SIG-M5 treated with dmso at 0.1 percent for 504 hours (cell line): ENCODE results near the gene PCDHAC2.

Source experiments
- DNase-seq: peaks from one replicate; lab custom pipeline; 2025; ENCODE audit not compliant: unreplicated experiment; lab: John Stamatoyannopoulos, UW

Gene PCDHAC2, protein sequence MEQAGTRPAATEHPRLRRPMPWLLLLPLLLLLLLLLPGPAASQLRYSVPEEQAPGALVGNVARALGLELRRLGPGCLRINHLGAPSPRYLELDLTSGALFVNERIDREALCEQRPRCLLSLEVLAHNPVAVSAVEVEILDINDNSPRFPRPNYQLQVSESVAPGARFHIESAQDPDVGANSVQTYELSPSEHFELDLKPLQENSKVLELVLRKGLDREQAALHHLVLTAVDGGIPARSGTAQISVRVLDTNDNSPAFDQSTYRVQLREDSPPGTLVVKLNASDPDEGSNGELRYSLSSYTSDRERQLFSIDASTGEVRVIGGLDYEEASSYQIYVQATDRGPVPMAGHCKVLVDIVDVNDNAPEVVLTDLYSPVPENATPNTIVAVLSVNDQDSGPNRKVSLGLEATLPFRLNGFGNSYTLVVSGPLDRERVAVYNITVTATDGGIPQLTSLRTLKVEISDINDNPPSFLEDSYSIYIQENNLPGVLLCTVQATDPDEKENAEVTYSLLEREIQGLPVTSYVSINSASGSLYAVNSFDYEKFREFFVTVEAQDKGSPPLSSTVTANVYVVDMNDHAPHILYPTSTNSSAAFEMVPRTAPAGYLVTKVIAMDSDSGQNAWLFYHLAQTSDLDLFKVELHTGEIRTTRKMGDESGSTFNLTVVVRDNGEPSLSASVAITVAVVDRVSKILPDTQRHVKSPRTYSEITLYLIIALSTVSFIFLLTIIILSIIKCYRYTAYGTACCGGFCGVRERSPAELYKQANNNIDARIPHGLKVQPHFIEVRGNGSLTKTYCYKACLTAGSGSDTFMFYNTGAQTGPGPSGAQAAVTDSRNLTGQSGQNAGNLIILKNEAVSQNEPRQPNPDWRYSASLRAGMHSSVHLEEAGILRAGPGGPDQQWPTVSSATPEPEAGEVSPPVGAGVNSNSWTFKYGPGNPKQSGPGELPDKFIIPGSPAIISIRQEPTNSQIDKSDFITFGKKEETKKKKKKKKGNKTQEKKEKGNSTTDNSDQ

DNA sequence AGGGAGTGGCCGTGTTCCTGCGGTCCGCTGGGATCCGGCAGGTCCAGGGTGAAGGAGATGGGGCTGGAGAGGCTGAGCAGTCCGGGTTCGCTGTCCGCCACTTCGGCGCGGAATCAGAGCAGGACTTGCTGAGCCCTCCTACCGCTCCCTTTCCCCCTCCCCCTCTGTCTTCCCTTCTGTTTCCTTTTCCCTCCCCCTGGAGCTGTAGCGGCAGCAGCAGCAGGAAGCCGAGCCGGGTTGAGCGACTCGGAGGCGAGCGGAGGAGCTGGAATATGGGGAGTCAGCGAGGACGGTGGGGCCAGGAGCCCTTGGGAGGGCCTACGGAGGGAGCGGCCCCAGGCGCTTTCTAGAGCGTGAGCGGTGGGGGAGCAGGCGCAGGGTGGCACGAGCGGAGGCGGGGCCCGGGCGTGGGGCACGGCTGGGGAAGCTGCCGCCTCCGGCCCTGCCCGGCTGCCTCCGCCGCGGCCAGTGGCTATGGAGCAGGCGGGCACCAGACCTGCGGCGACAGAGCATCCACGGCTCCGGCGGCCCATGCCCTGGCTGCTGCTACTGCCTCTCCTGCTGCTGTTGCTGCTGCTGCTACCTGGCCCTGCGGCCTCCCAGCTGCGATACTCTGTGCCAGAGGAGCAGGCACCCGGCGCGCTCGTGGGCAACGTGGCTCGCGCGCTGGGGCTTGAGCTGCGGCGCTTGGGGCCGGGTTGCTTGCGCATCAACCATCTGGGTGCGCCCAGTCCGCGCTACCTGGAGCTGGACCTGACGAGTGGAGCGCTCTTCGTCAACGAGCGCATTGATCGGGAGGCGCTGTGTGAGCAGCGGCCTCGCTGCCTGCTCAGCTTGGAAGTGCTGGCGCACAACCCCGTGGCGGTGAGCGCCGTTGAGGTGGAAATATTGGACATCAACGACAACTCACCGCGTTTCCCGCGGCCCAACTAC is at the start of gene PCDHAC2:
TSS of gene PCDHAC2 (plus strand) at position 184 of the 933 bp plus-strand sequence. CDS start at position 475, 291 bp downstream.
- DNase-seq, result no peak

DNA sequence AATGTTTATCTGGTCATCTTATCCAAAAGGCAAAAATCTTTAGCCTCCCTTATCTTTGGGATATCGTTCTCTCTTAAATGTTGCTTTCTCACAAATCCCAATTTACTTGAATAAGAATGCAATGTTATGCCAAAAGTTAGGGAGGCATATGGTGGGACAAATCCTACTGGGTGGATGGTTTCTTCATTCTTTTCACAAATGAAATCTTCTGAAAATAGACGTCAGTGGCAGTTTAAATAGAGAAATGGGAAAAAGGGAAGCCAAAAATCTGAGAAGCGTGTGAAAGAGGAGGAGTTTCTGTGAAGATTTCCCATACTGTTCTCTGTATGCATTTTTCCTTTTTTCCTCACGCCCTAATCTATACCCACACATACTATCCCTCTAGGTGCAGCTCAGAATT is 42.7 kb upstream of the PCDHAC2 start:
- DNase-seq, result no peak

DNA sequence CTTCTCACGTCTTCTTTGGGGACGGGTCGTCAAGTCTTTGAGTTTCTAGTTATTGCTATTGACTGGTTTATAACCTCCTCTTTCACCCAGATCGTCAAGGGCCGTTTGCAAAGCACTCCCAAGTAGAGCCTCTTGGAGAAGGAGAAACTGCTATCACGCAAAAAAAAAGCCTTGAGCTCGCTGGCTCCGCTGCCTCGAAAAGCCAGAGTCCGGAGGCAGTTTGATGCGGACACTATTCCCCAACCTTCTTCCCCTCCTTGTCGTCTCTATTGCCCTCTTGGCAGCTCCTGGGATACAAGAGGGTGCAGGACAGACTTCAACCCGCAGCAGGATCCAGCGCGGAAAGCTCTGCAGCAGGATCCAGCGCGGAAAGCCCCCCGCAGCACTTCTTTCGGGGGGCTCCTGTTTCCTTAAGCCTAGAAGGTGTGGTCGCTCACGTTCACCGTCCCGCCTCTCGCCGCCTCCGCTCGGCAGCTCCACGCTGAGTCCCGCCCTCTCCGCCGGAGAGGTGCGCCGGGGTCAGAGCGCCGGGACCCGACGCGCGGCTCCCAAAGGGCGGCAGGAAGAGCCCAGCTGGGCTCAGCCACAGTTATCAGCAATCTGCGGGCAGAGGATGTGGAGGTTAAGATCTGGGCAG is 40.4 kb upstream of the PCDHAC2 start, which contains the start of gene PCDHAC1:
TSS of gene PCDHAC1 (plus strand) at position 494 of the 637 bp plus-strand sequence. CDS start 594 bp downstream, outside the sequence.
- DNase-seq, result no peak

DNA sequence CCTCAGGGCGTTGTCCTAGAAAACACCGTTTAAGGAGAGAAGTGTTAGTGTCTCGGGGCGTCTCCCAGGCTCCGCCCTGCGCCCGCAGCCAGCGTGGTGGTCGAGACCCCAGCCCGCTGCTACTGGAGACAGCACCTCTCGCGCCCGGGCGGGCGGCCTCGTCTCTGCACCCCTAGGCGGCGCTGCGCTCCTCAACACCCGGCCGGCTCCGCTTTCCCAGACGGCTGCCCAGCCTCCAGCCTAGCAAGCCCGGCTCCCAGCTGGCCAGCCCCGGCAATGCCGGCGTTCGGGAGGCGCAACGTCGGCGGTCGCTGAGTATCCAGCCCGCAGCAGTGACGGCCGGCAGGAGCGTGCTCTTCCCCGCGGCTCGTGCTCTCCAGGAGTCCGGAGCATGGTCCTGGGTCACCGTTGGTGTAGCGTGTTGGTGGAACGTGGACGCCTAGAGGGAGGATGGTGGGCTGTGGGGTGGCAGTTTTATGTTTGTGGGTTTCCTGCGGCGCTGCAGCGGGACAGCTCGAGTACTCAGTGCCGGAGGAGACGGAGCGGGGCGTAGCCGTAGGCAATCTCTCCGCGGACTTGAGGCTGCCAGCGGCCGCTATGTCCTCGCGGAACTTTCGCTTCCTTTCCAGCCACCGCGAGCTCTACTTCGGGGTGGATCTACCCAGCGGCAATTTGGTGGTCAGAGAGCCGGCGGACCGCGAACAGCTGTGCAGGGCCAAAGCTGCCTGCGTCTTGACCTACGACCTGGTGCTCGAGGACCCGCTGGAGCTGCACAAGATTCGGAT is 39.6 kb upstream of the PCDHAC2 start:
- no peak for DNase-seq

DNA sequence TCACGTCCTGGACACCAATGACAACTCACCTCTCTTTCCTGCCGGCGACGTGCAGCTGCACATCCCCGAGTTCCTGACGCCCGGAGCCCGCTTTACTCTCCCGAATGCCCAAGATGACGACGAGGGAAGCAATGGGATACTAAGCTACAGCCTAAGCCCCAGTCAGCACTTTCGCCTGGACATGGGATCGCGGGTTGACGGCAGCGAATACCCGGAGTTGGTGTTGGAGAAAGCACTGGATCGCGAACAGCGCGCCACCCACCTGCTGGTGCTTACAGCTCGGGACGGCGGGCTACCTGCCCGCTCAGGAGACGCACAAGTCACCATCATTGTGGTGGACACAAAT is 39.1 kb upstream of the PCDHAC2 start:
- no peak for DNase-seq

DNA sequence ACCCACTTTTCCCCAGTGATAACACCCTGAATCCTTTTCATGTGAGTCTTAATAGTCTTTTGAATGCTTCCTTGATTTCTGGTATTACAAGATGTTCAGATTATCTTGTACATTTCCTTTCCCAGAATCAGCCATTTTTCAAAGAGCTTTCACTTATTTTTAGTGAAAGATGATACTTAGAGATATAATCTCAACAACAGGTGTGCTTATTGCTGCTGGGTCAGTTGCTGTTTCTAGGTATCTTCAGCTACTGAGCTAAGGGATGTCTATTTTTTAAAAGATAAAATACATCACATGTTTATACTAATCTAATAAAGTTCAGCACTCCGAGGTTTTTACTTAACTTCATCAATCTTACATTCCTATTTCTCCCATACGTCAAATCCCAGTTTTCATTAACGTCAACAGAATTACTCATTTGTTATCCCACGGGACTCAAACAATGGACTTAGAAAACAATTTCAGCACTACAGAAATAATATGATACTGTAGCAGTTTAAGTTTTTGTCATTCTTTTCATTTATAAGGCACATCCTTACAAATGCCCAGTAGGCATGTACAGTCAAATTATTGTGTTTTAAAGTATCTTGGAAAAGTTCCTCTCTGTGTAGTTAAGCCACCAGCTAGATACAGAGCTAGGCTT is 31.2 kb upstream of the PCDHAC2 start:
- no peak for DNase-seq

DNA sequence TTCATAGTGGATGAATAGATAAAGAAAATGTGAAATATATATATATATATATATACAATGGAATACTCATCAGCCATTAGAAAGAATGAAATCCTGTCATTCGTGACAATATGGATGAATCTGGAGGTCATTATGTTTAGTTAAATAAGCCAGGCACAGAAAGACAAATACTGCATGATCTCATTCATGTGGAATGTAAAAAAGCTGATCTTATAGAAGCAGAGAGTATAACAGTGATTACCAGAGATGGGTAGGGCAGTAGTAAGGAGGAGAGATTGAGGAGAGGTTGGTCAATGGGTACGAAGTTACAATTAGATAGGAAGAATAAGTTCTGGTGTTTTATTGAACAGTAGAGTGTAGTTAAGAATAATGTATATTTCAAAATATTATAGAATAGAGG is 19.7 kb upstream of the PCDHAC2 start:
- DNase-seq, result no peak

DNA sequence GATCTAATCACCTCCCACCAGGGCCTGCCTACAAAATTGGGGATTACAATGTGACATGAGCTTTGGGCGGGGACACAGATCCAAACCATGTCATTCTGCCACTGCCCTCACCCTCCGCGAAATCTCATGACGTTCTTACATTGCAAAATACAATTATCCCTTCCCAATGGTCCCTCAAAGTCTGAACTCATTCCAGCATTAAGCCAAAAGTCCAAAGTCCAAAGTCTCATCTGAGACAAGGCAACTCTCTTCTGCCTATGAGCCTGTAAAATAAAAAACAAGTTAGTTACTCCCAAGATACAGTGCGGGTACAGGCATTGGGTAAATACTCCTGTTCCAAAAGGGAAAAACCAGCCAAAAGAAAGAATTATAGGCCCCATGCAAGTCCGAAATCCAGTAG is 14.6 kb upstream of the PCDHAC2 start:
- DNase-seq, result no peak

DNA sequence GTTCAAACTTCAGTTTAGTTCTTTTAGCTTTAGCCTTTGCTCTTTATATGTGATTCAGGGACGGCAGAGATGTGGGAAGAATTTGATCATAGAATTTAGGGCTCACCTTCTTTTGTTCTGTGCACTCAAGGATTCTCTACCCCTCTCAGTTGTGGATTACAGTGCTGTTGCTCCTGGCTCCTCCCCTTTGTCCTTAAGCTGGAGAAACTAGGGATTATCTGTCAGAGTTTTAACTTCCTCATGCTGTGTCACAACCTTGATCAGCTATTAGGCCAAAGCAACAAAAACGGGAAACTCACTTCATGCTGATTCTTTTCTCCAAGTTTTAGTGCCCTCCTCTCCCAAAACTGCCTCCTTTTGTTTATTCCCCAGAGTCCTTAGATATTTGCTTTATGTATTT is 13.0 kb upstream of the PCDHAC2 start:
- no peak for DNase-seq

DNA sequence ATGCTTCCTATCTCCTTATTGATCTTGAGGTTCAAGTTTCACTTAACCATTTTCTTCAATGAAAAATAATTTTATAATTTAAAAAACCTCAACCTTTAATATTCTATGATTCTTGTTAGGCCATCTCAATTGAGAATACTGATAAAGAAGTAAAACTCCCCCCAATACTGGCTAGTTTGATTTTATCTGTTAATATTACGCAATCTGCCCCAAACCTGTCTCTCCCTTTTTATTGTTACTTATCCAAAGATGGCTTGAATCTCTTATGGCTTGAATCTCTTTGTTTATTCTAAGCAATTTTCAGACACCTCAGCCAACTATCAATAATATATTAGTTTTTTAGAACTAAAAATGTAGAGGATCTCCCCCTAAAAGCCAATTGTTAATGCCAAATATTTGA is 4.1 kb upstream of the PCDHAC2 start:
- DNase-seq, result no peak

DNA sequence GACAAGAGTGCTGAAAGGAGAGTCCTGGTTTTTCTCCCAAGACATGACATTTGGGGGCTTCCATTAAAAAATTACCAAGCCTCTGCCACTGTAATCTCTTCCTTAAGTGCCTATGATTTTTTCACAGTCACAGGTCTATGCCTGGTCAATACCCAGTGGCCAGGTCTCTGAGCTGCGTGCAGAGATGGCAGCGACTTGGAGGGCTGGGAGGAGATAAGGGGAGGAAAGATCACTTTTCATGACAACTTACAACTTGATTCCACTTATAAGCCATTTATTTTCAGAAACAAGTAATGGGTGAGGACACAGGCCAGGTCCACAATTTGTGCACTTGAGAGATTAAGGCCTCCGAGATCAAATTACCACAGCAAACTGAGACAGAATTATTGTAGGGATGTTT is 1.9 kb upstream of the PCDHAC2 start:
- DNase-seq, result no peak

DNA sequence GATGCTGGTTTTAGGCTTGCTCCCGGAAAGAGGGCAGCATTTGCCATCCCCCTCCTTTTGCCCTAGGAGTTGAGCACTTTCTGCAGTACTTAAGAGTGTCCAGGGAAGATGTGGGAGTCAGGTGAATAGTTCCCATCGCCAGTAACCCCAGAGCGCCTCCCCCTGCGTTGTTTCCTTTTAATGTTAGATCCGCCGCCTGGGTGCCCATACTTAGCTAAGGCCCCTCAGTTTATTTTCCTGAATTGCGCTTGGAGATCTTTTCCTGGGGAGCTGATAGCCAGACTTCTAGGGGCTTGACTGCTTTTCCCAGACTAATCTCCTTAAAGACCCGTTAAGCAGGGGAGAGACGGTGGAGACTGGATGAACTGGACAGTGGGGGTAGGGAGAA is 377 bp upstream of the PCDHAC2 start:
- DNase-seq, result no peak

DNA sequence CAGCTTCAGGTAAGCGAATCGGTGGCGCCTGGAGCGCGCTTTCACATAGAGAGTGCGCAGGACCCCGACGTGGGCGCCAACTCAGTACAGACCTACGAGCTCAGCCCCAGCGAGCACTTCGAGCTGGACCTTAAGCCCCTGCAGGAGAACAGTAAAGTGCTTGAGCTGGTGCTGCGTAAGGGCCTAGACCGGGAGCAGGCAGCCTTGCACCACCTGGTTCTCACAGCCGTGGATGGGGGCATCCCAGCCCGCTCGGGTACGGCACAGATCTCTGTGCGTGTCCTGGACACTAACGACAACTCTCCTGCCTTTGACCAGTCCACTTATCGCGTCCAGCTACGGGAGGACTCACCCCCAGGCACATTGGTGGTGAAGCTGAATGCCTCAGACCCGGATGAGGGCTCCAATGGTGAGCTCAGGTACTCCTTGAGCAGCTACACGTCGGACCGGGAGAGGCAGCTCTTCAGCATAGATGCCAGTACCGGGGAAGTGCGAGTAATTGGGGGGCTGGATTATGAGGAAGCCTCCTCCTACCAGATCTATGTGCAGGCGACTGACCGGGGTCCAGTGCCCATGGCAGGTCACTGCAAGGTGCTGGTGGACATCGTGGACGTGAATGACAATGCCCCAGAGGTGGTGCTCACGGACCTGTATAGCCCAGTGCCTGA is 1.1 kb downstream of the PCDHAC2 start:
- no peak for DNase-seq

DNA sequence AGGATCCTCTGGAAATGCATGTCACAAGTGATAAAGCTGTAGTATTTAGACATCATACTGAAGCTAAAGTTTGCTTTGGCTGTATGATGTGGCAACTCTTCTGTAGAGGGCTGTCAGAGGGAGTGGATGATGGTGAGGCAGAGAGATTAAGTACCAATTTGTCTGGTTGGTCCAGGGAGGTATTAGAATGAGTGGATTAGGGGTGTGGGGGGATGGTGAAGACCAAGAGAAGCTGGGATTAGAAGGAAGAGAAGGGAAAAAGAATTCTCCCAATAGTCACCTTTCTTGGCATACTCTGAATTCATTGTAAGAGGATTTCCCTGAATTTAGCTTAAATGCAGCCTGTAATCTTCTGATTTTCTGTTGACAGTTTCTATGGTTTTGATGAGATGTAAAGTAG is 3.6 kb downstream of the PCDHAC2 start:
- no peak for DNase-seq

DNA sequence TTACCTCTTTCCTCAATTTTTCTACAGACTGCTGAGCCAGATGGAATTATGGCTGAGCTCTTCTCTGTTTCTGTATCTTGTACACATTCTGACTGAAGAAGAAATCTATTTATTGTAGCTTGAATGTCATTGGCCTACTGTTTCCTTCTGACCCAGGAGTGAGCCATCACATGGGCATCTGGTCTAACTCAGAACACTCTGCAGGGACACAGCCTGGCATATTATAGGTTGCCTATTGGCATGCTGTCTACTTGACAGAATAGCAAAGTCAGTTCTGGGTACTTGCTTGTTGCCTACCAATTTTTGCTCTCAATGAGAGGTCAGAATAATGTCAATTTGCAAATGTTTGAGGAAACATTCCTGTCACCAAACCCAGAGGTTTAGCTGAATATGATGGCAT is 7.3 kb downstream of the PCDHAC2 start:
- DNase-seq, result no peak

DNA sequence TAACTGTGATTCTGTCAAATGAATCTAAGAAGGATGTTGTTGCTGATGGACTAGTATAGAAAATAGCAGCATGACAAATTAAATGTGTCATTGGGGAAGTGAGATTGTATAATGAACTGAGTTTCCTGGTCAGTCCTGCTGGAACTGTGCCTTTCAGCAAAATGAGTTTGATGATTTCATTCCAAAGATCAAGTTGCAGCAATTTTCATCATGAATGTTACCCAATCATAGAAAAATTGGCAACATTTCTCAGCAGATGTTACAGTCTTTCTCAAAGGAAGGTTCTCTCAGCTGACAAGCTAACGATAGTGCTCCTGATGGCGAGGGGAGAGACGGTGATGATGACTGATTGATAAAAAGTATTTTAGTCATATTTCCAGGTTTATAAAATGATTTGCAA is 10.7 kb downstream of the PCDHAC2 start:
- no peak for DNase-seq

DNA sequence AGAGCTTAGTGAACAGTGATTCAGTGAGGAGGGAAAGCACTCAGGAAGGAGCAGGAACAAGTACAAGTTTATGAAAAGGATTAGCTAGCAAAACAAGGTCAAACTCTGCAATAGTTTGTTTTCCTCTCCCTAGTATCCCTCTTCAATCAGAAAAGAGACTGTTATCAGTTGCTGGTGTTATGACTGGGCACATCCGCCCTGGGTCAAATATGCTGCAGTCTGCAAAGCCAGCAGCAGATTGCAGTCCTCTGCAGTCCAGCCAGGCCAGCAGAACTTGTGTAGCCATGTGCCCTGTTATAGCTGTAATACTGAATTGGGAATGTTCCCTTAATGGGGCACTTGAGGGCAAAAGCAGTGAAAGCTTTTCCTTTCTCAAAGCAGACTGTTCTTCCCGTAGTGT is 12.0 kb downstream of the PCDHAC2 start:
- no peak for DNase-seq

DNA sequence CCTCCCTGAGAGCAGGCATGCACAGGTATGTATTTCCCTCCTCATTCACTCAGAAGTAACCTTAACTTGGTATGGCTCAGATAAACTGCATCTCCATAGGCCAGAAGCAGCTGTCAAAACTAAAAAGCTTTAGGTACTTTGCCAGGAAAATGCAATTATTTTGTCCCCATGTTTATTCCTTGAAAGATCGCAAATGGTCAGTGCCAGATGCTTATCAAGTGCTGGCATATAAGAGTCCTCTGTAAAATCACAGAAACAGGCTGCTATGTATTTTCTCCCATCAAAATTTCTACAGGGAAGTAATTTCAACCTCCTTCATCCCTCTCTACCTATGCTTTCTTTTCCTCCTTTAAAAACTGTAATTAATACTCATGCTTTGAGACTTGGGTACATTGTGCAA is 12.7 kb downstream of the PCDHAC2 start:
- DNase-seq, result no peak
